Thymus (tissue), 2 donors: ENCODE results near the gene ARMCX4. TPM values are rescaled to one million over a fixed set of nuclear protein-coding genes. Genes with fewer than 3 reads are reported as not detected.

ENCODE experiments used
- polyA plus RNA-seq: library from polyadenylated mRNA; stranded (reverse); fragments of 200-250 nt; gene quantifications from one replicate; pipeline ENCODE4 v1.2.3, GENCODE V29; 2013
- total RNA-seq: library from RNA; stranded (reverse); fragments of 120-200 nt; gene quantifications from one replicate; pipeline ENCODE4 v1.2.4, GENCODE V29; 2013
- donor health status: healthy.

ARMCX4 gene
- total and polyA plus RNA-seq, 2 donors: 1.8 to 6.4 TPM

Other genes with a start within 250 kb of the ARMCX4 start
- 0.19 TPM for gene TAF7L, start 194.1 kb upstream of the ARMCX4 start, total RNA-seq
- gene TAF7L, start 194.1 kb upstream of the ARMCX4 start, polyA plus RNA-seq: 0.59 TPM
- 4.4 TPM for gene TIMM8A, start 136.7 kb upstream of the ARMCX4 start, total RNA-seq
- gene TIMM8A, start 136.7 kb upstream of the ARMCX4 start, polyA plus RNA-seq: 10.5 TPM
- 6.5 TPM for gene BTK, start 99.3 kb upstream of the ARMCX4 start, total RNA-seq
- 14.6 TPM for gene BTK, start 99.3 kb upstream of the ARMCX4 start, polyA plus RNA-seq
- 2,714 TPM for gene RPL36A, start 94.4 kb upstream of the ARMCX4 start, total RNA-seq
- 3,361 TPM for gene RPL36A, start 94.4 kb upstream of the ARMCX4 start, polyA plus RNA-seq
- 29.5 TPM for gene GLA, start 77.5 kb upstream of the ARMCX4 start, total RNA-seq
- 43.4 TPM for gene GLA, start 77.5 kb upstream of the ARMCX4 start, polyA plus RNA-seq
- gene HNRNPH2, start 77.2 kb upstream of the ARMCX4 start, total RNA-seq: 75.1 TPM
- gene HNRNPH2, start 77.2 kb upstream of the ARMCX4 start, polyA plus RNA-seq: 74.8 TPM
- gene ARMCX1, start 65.1 kb downstream of the ARMCX4 start, total RNA-seq: 11.0 TPM
- gene ARMCX1, start 65.1 kb downstream of the ARMCX4 start, polyA plus RNA-seq: 11.7 TPM
- 42.0 TPM for gene ARMCX6, start 132.5 kb downstream of the ARMCX4 start, total RNA-seq
- 36.4 TPM for gene ARMCX6, start 132.5 kb downstream of the ARMCX4 start, polyA plus RNA-seq
- 24.9 TPM for gene ARMCX3, start 137.7 kb downstream of the ARMCX4 start, total RNA-seq
- gene ARMCX3, start 137.7 kb downstream of the ARMCX4 start, polyA plus RNA-seq: 35.0 TPM
- 11.5 TPM for gene ARMCX2, start 174.4 kb downstream of the ARMCX4 start, total RNA-seq
- gene ARMCX2, start 174.4 kb downstream of the ARMCX4 start, polyA plus RNA-seq: 19.6 TPM